HG02970 (cell line): ENCODE measurements around the gene ZNF112.
"Not testable (repeated sequence)": the region's sequence is repeated elsewhere in the genome, so short reads cannot be mapped to it uniquely, and the experiment has no call there.

ENCODE experiments used
- ATAC-seq: cut with Tn5 transposase; IDR thresholded peaks from one replicate; pipeline ENCODE4 v1.9.1; 2021; ENCODE audit warnings: mild to moderate bottlenecking, moderate library complexity, moderate number of reproducible peaks; ENCODE audit not compliant: unreplicated experiment, low FRiP score

ZNF112 gene

DNA sequence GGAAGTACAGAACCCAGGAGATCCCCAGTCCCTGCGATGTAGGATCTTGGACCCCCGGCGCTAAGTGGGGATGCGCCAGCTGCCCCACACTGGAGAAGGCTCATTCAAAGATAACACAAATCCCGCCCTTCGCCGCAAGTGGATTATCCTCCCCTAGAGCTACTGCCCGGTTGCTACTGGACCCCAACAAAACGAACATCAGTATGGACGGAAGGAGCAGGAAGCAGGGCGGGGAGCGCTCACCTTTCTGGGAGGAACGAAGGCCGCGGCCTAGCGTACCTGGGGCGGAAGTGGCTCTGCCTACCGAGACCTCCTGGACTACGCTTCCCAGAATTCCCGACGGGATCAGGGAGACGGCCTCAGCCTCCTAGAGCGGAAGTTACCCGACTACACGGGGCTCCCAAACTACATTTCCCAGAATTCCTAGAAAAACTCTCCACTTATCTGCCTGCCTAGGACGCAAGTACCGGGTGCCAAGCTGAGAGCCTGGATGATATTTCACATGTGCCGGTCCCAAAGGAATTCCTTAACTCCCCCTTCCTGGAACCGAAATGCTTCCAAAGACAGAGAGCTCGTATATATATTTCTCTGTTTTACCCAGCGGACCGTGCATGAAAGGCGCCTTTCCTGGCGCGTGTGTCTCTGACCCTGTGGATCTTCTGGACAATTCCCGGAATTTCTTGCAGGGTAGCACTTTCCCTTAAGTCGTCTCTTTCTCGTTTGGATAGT lies at the start of gene ZNF112:
Gene ZNF112, minus strand, starts transcription at position 298 of the 729 bp plus-strand sequence. CDS start 16,141 bp downstream, outside the sequence.
- no peak for ATAC-seq

DNA sequence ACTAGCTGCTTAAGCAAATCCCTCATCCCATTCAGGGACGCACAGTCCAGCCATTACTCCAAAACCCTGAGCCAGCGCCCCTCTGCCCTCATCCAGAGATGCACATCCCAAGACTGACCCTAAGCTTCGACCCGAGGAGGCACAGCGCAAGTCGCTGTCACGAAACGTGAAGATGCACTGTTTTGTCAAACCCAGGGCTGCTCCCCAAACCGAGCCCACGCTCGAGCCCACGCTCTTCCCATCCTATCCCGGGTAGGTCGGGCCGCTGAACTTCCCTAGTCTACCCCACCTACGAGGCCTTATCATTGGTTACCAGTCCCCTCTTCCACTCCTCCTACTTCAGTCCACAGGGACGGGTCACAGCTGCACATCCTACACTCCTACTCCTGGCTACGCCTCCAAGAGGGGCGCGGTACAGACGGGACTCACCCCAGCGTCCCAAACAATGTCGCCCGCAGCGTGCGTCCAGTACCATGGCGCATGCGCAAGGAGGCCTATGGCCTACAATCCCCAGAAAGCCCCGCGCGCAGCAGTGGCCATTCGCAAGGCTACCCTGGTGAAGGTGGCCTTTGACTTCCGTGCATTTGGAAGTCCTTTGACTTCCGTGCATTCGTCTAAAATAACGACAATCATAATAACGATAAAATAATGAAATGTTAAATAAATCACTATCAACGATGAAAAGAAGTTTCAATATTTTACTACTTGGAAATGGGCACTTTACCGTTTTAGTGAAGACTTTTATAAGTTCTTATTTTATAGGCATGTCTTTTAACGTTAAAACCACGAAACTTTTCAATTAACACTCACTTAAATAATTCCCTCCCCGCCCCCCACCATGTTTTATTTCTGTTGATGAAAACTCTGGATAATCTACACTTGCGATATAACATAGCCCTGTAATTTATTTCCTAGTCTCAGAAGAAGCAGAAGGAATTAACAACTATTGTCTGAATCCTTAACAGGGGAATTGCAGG lies 44.9 kb upstream of the ZNF112 start, which contains the start of gene ZNF285:
Gene ZNF285, minus strand, starts transcription at position 470 of the 977 bp plus-strand sequence. CDS start 4,395 bp downstream, outside the sequence.
- no peak for ATAC-seq

DNA sequence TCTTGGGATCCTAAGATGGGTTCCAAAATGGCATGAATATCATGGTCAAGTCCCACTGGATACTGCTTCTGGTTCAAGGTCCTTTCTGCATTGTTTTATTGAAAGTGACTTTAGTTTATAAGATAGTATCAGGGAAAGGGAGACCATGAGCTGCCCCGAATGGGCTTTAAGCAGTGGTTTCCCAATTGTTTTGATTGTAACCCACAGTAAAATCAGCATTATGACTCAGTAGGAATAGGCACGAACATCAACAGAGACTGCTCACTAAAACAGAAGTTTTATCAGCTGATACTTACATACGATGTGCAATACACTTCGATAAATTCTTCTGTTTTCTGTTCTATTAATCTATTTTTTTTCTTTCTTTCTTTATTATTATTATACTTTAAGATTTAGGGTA lies 32.8 kb upstream of the ZNF112 start:
- ATAC-seq: not testable (repeated sequence)

DNA sequence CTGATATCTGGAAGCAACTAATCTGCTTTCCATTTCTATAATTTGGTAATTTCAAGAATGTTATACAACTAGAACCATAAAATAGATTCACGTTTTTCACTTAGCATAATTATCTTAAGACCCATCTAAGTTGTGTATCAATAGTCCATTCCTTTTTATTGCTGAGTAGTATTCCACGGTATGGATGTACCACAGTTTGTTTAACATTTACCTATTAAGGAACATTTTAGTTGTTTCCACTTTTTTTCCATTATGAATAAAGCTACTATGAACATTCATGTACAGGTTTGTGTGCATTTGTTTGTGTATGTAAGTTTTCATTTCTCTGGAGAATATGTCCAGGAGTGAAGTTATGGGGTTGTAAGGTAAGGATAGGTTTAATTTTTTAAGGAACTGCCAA lies 18.3 kb upstream of the ZNF112 start:
- no peak for ATAC-seq

DNA sequence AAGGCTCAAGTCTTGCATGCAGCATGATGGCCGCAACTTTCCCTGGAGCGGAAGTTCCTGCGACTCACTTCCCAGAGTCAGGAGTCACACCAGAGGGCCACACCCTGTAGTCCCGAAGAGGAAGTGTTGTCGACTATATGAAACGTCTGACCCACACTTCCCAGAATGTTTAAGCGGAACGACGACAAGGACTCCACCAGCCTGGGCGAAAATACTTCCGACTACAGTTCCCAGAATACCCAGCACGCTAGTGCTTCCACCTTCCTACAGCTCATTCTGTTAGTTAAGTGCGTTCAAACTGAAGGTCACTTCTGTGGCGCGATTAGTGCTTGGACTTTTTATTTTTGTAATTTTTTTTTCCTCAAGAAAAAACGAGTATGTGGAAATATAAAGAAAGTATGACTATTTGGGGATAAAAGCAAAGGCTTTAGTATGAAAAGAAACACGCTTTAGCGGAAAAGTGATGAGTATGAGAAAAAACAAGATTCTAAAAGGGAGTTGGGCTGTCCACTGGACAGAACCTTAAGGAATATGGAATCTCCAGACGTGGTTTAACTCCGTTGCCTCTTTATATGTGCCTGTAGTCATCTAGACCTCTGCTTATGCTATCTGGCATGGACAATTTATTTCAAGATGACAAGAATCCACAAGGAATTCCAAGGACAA lies 15.5 kb upstream of the ZNF112 start:
- ATAC-seq: no peak

DNA sequence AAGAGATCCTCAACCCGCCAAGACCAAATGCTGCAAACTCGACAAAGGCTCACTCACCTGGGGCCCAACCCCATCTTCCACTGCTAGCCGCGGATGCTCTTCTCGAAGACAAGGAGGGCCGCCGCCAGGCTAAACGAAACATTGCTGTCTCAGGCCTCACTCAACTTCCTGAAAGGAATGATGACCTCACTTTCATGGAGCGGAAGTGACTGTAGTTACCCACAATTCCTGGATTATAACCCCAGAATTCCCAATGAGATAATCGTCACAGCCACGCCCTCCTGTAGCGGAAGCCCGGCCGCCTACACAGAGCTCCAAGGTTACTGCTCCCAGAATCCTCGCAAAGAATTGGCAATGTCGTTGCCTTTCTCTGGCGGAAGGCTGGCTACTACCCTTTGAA lies 10.5 kb upstream of the ZNF112 start:
- no peak for ATAC-seq

DNA sequence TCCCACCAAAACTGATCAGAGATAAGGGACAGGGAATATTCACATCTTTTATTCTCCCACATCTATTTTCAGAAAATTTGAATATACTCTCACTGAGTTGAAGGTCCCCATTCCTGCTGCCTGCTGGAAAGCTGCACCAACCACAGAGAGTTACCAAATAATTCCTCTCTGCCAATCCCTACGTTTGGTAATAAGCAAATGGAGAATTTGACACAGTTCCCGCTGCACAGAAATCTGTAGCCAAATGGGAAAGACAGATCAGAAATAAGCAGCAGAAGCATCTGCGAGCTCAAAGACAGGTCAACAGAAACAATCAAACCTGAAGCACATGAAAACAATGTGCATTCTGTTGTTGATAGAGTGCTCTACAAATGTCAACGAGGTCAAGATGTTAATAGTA lies 9.9 kb downstream of the ZNF112 start:
- no peak for ATAC-seq

DNA sequence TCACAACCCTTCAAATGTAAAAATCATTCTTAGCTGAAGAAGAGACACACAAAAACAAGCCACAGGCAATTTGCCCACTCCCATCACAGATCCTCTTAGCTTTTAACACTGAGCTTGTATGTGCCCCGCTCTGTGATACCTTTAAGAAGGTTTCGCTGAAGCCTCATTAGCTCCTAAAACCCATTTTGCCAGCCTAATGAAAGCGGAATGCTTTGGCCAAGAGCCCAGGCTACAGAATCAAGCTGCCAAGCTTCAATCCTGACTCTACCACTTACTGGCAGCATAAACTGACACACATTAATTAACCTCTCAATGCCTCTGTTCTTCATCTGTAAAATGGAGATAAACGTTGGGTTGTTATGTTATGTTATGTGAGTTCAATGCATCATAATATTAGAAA lies 10.5 kb downstream of the ZNF112 start:
- no peak for ATAC-seq

DNA sequence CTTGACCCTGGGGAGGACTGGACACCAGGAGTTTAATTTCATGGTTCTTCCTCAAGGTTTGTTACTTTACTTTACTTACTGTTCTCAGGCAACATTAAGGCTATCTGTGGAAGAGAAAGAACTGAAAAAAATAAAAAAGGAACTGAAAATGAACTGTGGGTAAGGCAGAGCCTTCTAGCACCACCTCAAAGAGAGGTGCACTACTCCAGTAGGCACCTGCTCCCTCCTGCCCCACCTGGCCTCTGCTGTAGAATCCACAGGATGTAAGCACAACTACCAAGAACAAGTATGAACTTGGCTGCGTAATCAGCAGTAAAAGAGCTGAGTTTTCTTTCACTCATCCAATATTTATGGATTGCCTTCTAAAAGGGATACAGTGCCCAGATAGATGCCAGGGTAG lies 12.2 kb downstream of the ZNF112 start:
- ATAC-seq: no peak

DNA sequence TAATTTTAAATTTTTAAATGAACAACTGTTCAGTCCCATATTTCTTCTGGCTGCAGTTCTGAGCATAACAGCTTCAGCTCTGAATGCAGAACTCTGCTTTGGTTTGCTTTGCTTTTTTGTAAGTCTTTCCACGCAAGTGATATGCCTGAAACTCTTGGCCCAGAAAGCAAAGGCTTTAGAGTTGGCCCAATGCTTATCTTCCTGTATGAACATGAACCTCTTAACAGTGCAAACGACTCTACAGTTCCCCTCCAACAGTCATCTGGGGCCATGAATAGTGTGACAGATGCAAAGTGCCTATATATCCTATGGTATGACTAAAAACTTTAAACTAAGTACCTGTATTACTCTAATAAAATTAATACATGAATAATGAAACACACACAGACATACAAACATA lies 14.7 kb downstream of the ZNF112 start:
- no peak for ATAC-seq

DNA sequence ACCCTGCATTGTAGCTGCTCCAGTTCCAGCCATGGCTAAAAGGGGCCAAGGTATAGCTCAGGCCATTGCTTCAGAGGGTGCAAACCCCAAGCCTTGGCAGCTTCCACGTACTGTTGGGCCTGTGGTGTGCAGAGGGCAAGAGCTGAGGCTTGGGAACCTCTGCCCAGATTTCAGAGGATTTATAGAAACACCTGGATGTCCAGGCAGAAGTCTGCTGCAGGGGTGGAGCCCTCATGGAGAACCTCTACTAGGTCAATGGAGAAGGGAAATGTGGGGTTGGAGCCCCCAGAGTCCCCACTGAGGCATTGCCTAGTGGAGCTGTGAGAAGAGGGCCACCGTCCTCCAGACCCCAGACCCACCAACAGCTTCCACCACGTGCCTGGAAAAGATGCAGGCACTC lies 21.8 kb downstream of the ZNF112 start:
- ATAC-seq: not testable (repeated sequence)

DNA sequence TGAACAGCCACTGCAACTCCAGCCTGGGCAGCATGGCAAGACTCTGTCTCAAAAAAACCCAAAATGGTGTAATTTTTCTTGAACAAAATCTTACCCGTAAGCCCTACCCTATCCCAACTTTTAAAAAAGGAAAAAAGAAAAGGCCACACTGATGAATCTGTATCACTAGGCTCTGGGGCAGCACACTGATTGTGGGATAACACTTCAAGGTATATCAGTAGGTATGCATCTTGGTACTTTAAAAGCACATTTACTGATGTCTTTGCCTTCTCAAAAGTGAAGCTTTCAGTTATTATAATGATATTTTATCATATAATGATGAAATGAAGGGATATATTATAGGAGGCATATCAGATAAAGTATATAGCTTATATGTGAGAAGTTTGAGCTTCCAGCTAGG lies 24.3 kb downstream of the ZNF112 start:
- ATAC-seq: no peak

DNA sequence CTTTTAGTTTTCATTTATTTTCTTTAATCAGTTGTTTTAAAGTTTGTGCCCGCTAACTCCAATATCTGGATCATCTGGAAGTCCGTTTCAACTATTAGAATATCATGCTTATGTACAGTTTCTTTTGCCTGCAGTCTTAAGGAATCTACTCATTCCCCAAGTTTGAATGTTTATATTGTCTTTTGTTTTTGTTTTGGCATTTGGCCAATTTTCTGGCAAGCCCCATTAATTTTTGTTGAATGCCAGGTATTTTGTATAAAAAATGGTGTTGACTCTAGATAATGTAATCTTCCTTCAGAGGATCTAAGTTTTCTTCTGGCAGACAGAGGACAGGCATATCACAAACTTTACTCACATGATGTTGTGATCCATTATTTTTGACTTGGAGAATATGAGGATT lies 40.6 kb downstream of the ZNF112 start:
- ATAC-seq: no peak

DNA sequence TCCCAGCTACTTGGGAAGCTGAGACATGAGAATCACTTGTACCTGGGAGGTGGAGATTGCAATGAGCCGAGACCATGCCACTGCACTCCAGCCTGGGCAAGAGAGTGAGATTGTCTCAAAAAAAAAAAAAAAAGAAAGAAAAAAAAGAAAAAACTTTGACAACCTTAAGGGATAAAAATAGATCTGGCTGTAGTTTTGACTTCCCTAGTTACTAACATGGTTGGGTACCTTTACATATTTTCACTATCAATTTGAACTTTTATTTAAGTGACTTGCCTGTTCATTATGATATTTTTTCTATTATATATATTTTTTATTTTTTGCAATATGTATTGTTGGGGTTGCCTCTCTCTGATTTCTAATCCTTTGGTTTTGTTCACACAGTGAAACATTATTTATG lies 43.2 kb downstream of the ZNF112 start:
- no peak for ATAC-seq

DNA sequence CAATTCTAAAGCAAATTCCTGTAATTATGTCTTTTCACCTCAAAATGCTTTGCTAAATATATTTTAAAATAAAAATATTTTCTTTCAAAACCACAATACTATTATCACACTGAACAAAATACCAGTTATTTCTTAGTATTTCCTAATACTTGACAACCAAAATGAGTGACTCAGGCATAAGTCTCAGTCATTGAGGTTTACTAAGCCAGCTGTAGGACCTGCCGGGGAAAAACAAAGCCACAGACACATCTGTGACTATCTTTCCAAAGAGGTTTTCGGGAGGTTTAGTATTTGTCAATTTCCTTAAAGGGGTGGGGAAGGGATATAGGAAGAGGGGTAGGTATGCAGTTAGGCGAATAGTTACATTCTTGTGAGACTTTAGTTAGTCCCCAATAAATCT lies 48.5 kb downstream of the ZNF112 start:
- no peak for ATAC-seq

DNA sequence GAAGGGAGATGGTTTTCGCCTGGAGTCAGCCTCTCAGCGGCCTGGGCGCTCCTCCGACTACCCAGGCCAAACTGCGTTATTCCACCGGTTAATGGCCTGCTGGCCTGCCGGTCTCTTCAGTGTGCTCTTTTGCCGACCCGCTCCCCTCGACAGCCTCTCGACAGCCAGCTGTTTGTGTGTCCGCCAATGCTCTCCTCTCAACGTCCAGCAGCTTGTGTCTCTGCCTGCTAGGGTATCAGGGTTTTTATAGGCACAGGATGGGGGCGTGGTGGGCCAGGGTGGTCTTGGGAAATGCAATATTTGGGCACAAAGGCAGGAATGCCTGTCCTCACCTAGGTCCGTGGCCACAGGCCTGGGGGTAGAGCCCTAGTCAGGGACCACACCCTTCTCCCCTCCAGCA lies 50.2 kb downstream of the ZNF112 start:
- no peak for ATAC-seq

DNA sequence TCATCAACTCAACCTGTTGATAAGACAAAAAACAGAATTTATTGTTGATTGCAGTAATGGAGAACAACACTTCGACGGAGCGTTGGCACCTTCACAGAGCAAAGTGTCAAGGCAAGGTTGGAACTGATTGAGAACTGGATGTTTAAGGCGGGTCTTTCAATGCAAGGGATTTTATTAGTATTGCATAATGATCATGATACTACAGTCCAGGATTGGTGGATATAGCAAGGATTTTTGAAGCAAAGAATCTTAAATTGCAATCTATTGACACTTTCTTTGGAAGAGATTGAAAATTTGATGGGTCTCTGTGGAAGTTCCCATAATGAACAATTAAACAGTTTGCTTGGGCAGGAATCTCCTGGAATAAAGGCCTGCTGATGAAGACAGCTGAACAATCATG lies 51.0 kb downstream of the ZNF112 start:
- no peak for ATAC-seq

DNA sequence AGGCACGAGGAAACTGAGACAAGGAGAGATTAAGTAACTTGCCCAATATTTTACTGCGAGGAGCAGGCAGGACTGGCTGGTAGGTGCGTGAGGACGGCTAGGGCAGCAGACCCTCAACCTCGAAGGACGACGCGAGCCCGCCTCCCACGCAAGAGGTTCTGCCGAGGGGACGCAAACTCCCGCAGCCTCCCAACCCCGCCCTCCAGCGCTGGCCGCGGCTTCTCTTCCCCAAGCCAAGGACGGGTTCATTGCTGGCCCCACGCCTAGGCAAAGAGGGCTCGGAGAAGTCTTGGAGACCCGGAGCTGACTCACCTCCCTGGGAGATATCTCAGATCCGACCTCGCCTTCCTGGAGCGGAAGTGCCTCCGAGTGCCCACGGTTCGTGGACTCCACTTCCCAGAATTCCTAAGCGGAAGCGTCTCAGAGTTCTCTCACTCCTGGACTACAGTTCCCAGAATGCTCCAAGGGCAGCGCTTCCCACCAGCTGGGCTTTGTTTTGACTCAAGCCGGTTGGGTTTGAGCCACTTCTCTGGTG lies 51.8 kb downstream of the ZNF112 start, which contains the start of gene ZNF235:
Gene ZNF235, minus strand, starts transcription at position 367 of the 535 bp plus-strand sequence. CDS start 1,621 bp downstream, outside the sequence.
- ATAC-seq: peak; percentile 85

DNA sequence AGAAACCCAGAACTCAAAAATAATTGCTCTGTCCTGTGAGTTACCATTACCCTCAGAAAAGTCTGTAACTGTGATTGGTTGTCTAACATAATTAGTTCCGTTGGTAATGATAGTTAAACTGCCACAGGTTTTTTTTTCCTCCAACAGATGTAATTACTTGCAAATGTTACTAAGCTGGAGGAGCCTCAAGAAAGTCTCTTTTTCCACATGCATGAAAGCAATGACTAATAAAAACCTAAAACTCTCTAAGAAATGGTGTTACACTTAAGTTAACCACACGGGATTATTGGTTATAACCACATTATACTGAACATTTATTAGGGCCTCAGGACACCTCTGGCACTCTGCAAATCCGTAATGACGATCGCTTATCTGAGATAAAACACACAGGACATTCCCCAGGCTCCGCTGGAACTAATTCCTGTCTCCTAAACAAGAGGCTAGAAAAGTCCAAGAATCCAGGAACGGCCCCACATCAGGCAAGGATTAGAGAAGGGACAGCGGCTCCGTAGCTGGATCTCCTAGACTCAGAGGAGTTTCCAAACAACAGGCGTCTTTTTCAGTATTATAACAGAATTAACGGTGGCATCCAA lies 52.4 kb downstream of the ZNF112 start:
- no peak for ATAC-seq

DNA sequence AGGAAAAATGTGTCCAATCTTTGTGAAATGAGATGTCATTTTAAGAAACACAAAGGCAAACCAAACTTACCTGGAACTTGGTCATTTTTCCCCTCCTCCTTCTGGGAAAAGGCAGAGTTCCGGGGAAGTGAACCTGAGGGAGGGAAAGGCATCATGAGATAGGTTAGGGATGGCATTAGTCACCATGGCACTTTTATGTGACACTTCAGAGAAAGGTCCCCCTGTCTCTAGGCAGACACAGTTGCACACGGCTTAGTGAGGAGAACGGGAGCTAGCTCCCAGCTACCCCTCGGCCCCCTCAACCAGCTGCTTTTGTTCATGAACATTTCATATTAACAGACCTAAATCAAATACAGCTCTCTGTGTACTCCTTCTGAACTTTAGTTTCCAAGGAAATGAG lies 53.2 kb downstream of the ZNF112 start:
- no peak for ATAC-seq
